HG03342 (cell line): Measurements from ENCODE around the gene MAP3K20.
"Not testable (repeated sequence)": the region's sequence is repeated elsewhere in the genome, so short reads cannot be mapped to it uniquely, and the experiment has no call there.

ENCODE experiments used
- ATAC-seq: cut with Tn5 transposase; IDR thresholded peaks from one replicate; pipeline ENCODE4 v1.9.1; 2021; ENCODE audit warnings: mild to moderate bottlenecking, moderate library complexity; ENCODE audit not compliant: unreplicated experiment

Gene MAP3K20

DNA sequence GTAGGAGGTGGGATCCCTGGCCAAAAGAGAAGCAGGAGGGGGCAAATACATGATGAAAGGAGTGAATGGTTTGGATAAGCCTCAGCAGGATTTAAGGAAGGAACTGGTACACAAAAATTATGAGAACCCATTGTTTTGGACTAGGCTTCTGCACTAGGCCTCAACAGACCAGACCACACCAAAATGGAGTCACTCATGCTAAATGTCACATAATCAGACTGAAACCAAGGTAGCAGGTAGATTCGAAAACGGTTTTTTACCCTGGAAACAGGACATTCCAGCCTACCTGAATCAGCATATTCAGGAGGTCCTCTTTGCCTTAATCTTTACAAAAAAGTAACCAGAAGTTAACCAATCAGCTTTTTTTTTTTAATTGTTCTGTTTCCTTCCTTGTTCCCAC is 229.7 kb downstream of the MAP3K20 start:
- no peak for ATAC-seq

- ATAC-seq: peak; percentile 87
These were observed 231.6 kb downstream of the MAP3K20 start for GRCh38 chr2:173307293-173307692.

DNA sequence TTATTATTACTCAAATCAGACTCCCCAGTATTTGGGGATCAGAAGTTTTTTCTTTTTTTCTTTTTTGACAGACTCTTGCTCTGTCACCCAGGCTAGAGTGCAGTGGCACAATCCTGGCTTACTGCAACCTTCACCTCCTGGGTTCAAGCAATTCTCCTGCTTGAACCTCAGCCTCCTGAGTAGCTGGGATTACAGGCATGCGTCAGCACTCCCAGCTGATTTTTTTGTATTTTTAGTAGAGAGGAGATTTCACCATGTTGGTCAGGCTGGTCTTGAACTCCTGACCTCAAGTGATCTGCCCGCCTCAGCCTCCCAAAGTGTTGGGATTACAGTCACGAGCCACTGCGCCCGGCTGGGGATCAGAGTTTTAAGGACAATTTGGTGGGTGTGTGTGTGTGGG is 233.7 kb downstream of the MAP3K20 start:
- ATAC-seq: not testable (repeated sequence)

- no peak for ATAC-seq
These were observed 236.4 kb downstream of the MAP3K20 start for GRCh38 chr2:173311844-173312606.
